Measurements from ENCODE around the gene TEX101. TPM values are rescaled to one million over a fixed set of nuclear protein-coding genes. Genes with fewer than 3 reads are reported as not detected.
"Not testable (repeated sequence)": the region's sequence is repeated elsewhere in the genome, so short reads cannot be mapped to it uniquely, and the experiment has no call there.

The TEX101 gene
- total RNA-seq, 1 donor from 2014 or later, result not detected

GRCh38 chr19:43441716-43442115 lies 27.0 kb downstream of the TEX101 start:
- Mint-ChIP-seq H3K27me3 (ENCODE audit: low read depth) (no peaks in the 10 kb centered on the region), H3K9me3 (no peaks in the 10 kb centered on the region), H3K4me3 (ENCODE audit: low read depth) (no peak overlapping the region), H3K27ac (no peak overlapping the region), H3K36me3 (ENCODE audit: low read depth) (no peaks in the 10 kb centered on the region), H3K4me1 (ENCODE audit: low read depth) (peaks cover 23% of the 10 kb centered on the region)
- DNase-seq (ENCODE audit: low spot score), result no peak
- intact Hi-C loops (cut with micrococcal nuclease), result loop anchor here (10.0 kb wide), 1 partner anchor 343 kb away; the partner anchor contains the start of gene KCNN4

- H3K9me3 Mint-ChIP-seq; H3K4me3 Mint-ChIP-seq (ENCODE audit: low read depth); DNase-seq (ENCODE audit: low spot score); H3K27ac Mint-ChIP-seq; H3K36me3 Mint-ChIP-seq (ENCODE audit: low read depth); H3K27me3 Mint-ChIP-seq (ENCODE audit: low read depth): not testable (repeated sequence)
- intact Hi-C loops (cut with micrococcal nuclease), result loop anchor here (10.0 kb wide), 1 partner anchor 341 kb away; the partner anchor contains the start of gene KCNN4
- H3K4me1 Mint-ChIP-seq (ENCODE audit: low read depth), result peaks cover 12% of the 10 kb centered on the region
These were observed 29.4 kb downstream of the TEX101 start for GRCh38 chr19:43444091-43444490.

- Mint-ChIP-seq H3K27me3 (ENCODE audit: low read depth) (no peaks in the 10 kb centered on the region), H3K4me1 (ENCODE audit: low read depth) (peaks cover 12% of the 10 kb centered on the region), H3K27ac (no peak overlapping the region), H3K9me3 (no peaks in the 10 kb centered on the region), H3K4me3 (ENCODE audit: low read depth) (no peak overlapping the region), H3K36me3 (ENCODE audit: low read depth) (no peaks in the 10 kb centered on the region)
- intact Hi-C loops (cut with micrococcal nuclease), result loop anchor here (5.0 to 10.0 kb wide), 2 partner anchors 58 to 340 kb away; partner anchors contain the start of genes KCNN4 and PHLDB3
- DNase-seq (ENCODE audit: low spot score), result no peak
These were observed 30.0 kb downstream of the TEX101 start for GRCh38 chr19:43444531-43445287.

- no peak for DNase-seq (ENCODE audit: low spot score)
- no peaks in the 10 kb centered on the region for H3K9me3 Mint-ChIP-seq
- H3K36me3 Mint-ChIP-seq (ENCODE audit: low read depth), result no peaks in the 10 kb centered on the region
- no peaks in the 10 kb centered on the region for H3K27me3 Mint-ChIP-seq (ENCODE audit: low read depth)
- intact Hi-C loops (cut with micrococcal nuclease), result loop anchor here (5.0 to 10.0 kb wide), 2 partner anchors 57 to 339 kb away; partner anchors contain the start of genes KCNN4 and PHLDB3
- peaks cover 12% of the 10 kb centered on the region for H3K4me1 Mint-ChIP-seq (ENCODE audit: low read depth)
- H3K27ac Mint-ChIP-seq, result no peak overlapping the region
- H3K4me3 Mint-ChIP-seq (ENCODE audit: low read depth), result no peak overlapping the region
These were observed 30.7 kb downstream of the TEX101 start for GRCh38 chr19:43445426-43445825.

- no peaks in the 10 kb centered on the region for H3K9me3 Mint-ChIP-seq
- intact Hi-C loops (cut with micrococcal nuclease), result loop anchor here (1.0 to 10.0 kb wide), 5 partner anchors 55 to 338 kb away; partner anchors contain the start of genes KCNN4 and PHLDB3
- no peaks in the 10 kb centered on the region for H3K27me3 Mint-ChIP-seq (ENCODE audit: low read depth)
- no peak overlapping the region for H3K27ac Mint-ChIP-seq
- no peak overlapping the region for H3K4me3 Mint-ChIP-seq (ENCODE audit: low read depth)
- peak; percentile 67 for DNase-seq (ENCODE audit: low spot score)
- H3K36me3 Mint-ChIP-seq (ENCODE audit: low read depth), result no peaks in the 10 kb centered on the region
- peaks cover 16% of the 10 kb centered on the region for H3K4me1 Mint-ChIP-seq (ENCODE audit: low read depth)
These were observed 32.2 kb downstream of the TEX101 start for GRCh38 chr19:43446746-43447489.

- Mint-ChIP-seq H3K4me1 (ENCODE audit: low read depth) (peaks cover 21% of the 10 kb centered on the region), H3K4me3 (ENCODE audit: low read depth) (no peak overlapping the region), H3K27me3 (ENCODE audit: low read depth) (peaks cover 3% of the 10 kb centered on the region), H3K36me3 (ENCODE audit: low read depth) (peaks cover 5% of the 10 kb centered on the region), H3K27ac (no peak overlapping the region), H3K9me3 (peaks cover 6% of the 10 kb centered on the region)
- intact Hi-C loops (cut with micrococcal nuclease), result loop anchor here (1.0 to 10.0 kb wide), 5 partner anchors 55 to 337 kb away; partner anchors contain the start of genes KCNN4 and PHLDB3
- DNase-seq (ENCODE audit: low spot score), result no peak
These were observed 33.0 kb downstream of the TEX101 start for GRCh38 chr19:43447655-43448054.

GRCh38 chr19:43450545-43450997 lies 35.9 kb downstream of the TEX101 start:
- Mint-ChIP-seq H3K36me3 (ENCODE audit: low read depth) (peaks cover 5% of the 10 kb centered on the region), H3K27me3 (ENCODE audit: low read depth) (peaks cover 3% of the 10 kb centered on the region), H3K4me3 (ENCODE audit: low read depth) (no peak overlapping the region), H3K4me1 (ENCODE audit: low read depth) (peaks cover 27% of the 10 kb centered on the region), H3K9me3 (peaks cover 7% of the 10 kb centered on the region), H3K27ac (peak overlapping the region; percentile 75)
- intact Hi-C loops (cut with micrococcal nuclease), result no loop called here
- DNase-seq (ENCODE audit: low spot score), result no peak

- H3K27me3 Mint-ChIP-seq (ENCODE audit: low read depth), result peaks cover 3% of the 10 kb centered on the region
- intact Hi-C loops (cut with micrococcal nuclease), result no loop called here
- peaks cover 23% of the 10 kb centered on the region for H3K4me1 Mint-ChIP-seq (ENCODE audit: low read depth)
- DNase-seq (ENCODE audit: low spot score), result no peak
- no peak overlapping the region for H3K27ac Mint-ChIP-seq
- H3K4me3 Mint-ChIP-seq (ENCODE audit: low read depth), result no peak overlapping the region
- H3K36me3 Mint-ChIP-seq (ENCODE audit: low read depth), result peaks cover 5% of the 10 kb centered on the region
- peaks cover 7% of the 10 kb centered on the region for H3K9me3 Mint-ChIP-seq
These were observed 37.9 kb downstream of the TEX101 start for GRCh38 chr19:43452582-43452981.

- Mint-ChIP-seq H3K9me3 (peaks cover 7% of the 10 kb centered on the region), H3K4me1 (ENCODE audit: low read depth) (peaks cover 26% of the 10 kb centered on the region)
- DNase-seq (ENCODE audit: low spot score), result no peak
These were observed 39.3 kb downstream of the TEX101 start for GRCh38 chr19:43454031-43454430.

GRCh38 chr19:43455321-43456113 lies 40.8 kb downstream of the TEX101 start:
- Mint-ChIP-seq H3K4me1 (ENCODE audit: low read depth) (peaks cover 23% of the 10 kb centered on the region), H3K36me3 (ENCODE audit: low read depth) (peaks cover 5% of the 10 kb centered on the region), H3K27ac (no peak overlapping the region), H3K4me3 (ENCODE audit: low read depth) (no peak overlapping the region), H3K9me3 (peaks cover 7% of the 10 kb centered on the region), H3K27me3 (ENCODE audit: low read depth) (peaks cover 3% of the 10 kb centered on the region)
- intact Hi-C loops (cut with micrococcal nuclease), result no loop called here
- no peak for DNase-seq (ENCODE audit: low spot score)

More at GRCh38 chr19:43454031-43454430, 39.3 kb downstream of the TEX101 start:
- H3K27me3 Mint-ChIP-seq (ENCODE audit: low read depth), result peaks cover 3% of the 10 kb centered on the region
- peaks cover 5% of the 10 kb centered on the region for H3K36me3 Mint-ChIP-seq (ENCODE audit: low read depth)
- no peak overlapping the region for H3K27ac Mint-ChIP-seq
- H3K4me3 Mint-ChIP-seq (ENCODE audit: low read depth), result no peak overlapping the region
- intact Hi-C loops (cut with micrococcal nuclease), result no loop called here

GRCh38 chr19:43457809-43458208 lies 43.1 kb downstream of the TEX101 start:
- Mint-ChIP-seq H3K9me3 (no peaks in the 10 kb centered on the region), H3K4me1 (ENCODE audit: low read depth) (peaks cover 21% of the 10 kb centered on the region), H3K27me3 (ENCODE audit: low read depth) (no peaks in the 10 kb centered on the region), H3K36me3 (ENCODE audit: low read depth) (no peaks in the 10 kb centered on the region), H3K27ac (no peak overlapping the region), H3K4me3 (ENCODE audit: low read depth) (no peak overlapping the region)
- intact Hi-C loops (cut with micrococcal nuclease), result no loop called here
- DNase-seq (ENCODE audit: low spot score), result no peak

GRCh38 chr19:43460362-43461016 lies 45.8 kb downstream of the TEX101 start:
- H3K9me3 Mint-ChIP-seq, result no peaks in the 10 kb centered on the region
- no peak overlapping the region for H3K27ac Mint-ChIP-seq
- H3K4me3 Mint-ChIP-seq (ENCODE audit: low read depth), result no peak overlapping the region
- peaks cover 17% of the 10 kb centered on the region for H3K4me1 Mint-ChIP-seq (ENCODE audit: low read depth)
- intact Hi-C loops (cut with micrococcal nuclease), result loop anchor here (5.0 kb wide), 2 partner anchors 117 to 137 kb away; partner anchors contain the start of genes IRGQ, PINLYP, XRCC1 and ZNF576
- H3K27me3 Mint-ChIP-seq (ENCODE audit: low read depth), result no peaks in the 10 kb centered on the region
- DNase-seq (ENCODE audit: low spot score), result no peak
- no peaks in the 10 kb centered on the region for H3K36me3 Mint-ChIP-seq (ENCODE audit: low read depth)
